Measurements from ENCODE around the gene ZNF213. TPM values are rescaled to one million over a fixed set of nuclear protein-coding genes. Genes with fewer than 3 reads are reported as not detected.

ZNF213 gene
- total RNA-seq, 1 experiment from 2014 or later = 12.3 TPM

DNA sequence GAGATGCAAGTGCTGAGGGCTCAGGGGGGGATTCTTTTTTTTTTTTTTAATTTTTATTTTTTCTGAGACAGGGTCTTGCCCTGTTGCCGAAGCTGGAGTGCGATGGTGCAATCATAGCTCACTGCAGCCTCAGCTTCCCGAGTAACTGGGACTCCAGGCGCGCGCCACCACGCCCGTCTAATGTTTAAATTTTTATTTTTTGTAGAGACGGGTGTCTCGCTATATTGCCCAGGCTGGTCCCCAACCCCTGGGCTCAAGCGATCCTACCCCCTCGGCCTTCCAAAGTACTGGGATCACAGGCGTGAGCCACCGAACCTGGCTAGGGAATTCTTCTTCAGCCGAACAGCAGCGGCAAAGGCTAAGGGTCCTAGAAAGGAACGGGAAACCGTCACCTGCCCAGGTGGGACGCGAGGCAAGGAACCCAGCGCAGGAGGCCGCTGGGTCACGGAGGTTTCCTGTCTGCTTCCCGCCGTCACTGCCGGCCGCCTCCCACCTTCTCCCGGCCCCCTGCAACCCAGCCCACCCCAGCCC, 39.9 kb downstream of the ZNF213 start:
- ChIA-PET CTCF (interaction anchor here (0.5 kb wide), 1 partner anchor 267 kb away, joined by 3 read pairs; no protein-coding TSS in a partner anchor), POLR2A (no interaction called here)
- Histone ChIP-seq H3K4me1 (ENCODE audit: control insufficient read depth, insufficient read depth, low read length) (peaks cover 25% of the 10 kb centered on the region), H3K27ac (ENCODE audit: low read length) (peak overlapping the region; percentile 41; the same call in 1 of the 2 replicates), H3K27me3 (ENCODE audit: control insufficient read depth, insufficient read depth, low read length) (no peaks in the 10 kb centered on the region), H3K36me3 (ENCODE audit: control insufficient read depth, insufficient read depth, low read length) (no peaks in the 10 kb centered on the region), H3K4me3 (ENCODE audit: low read depth in 2 of 2, low read length in 2 of 2) (peak overlapping the region; percentile 49 to 69), H3K9me3 (ENCODE audit: control insufficient read depth, insufficient read depth, low read depth, low read length) (no peaks in the 10 kb centered on the region)
- DNase-seq (ENCODE audit: low read depth, low spot score) (no peak), ATAC-seq (no peak)
- TF ChIP-seq, protein P1, sequence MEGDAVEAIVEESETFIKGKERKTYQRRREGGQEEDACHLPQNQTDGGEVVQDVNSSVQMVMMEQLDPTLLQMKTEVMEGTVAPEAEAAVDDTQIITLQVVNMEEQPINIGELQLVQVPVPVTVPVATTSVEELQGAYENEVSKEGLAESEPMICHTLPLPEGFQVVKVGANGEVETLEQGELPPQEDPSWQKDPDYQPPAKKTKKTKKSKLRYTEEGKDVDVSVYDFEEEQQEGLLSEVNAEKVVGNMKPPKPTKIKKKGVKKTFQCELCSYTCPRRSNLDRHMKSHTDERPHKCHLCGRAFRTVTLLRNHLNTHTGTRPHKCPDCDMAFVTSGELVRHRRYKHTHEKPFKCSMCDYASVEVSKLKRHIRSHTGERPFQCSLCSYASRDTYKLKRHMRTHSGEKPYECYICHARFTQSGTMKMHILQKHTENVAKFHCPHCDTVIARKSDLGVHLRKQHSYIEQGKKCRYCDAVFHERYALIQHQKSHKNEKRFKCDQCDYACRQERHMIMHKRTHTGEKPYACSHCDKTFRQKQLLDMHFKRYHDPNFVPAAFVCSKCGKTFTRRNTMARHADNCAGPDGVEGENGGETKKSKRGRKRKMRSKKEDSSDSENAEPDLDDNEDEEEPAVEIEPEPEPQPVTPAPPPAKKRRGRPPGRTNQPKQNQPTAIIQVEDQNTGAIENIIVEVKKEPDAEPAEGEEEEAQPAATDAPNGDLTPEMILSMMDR (IDR thresholded peaks at IDR 0.05) = peak; percentile 33
- TF ChIP-seq POLR2AphosphoS5 (IDR thresholded peaks at IDR 0.05; ENCODE audit: low read depth, low read length) = no peak
- in situ Hi-C loops (cut with HindIII; ENCODE audit: low pct_unique_long_range_greater_than_20kb, low sequenced_read_pairs) = no loop called here
- intact Hi-C loops (cut with micrococcal nuclease; ENCODE audit: unreplicated experiment) = no loop called here
- no TSS peak for BruUV-seq (replicated peaks)

DNA sequence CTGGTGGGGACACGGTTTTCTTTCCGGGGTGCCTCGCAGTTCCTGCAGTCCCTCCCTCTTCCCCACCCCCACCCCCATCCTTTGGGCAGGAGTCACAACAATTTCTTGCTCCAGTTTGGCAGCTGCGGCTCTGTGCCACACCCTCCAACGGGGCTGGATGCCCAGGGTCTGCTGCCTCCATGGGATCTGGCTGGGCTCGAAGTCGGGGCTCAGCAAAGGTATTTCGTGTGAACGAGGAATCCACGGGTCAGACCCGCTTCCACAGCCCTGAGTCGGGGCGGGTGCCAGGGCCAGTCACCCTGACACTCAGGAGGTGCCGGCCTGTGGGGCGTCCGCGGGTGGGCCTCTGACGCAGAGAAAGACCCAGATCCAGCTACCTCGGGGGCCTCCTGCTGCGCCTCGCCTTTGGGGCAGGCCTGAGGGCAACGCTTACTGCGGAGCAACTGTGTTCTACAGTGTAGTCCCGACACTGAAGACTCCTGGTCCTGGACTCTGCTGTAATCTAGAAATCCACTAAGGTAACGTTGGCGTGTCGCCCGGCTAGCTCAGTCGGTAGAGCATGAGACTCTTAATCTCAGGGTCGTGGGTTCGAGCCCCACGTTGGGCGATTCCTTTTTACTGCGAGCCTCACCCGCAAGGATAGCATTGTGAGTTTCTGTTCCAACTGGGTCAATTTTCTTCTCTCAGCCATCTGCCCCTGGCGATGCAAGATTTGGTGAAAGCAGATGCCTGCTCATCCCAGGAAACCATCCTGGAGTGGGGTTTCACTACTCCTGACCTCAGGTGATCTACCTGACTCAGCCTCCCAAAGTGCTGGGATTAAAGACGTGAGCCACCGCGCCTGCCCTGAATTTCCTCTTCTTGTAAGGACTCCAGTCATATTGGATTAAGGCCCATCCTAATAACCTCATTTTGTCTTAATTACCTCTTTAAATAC, 40.6 kb downstream of the ZNF213 start:
- in situ Hi-C loops (cut with HindIII; ENCODE audit: low pct_unique_long_range_greater_than_20kb, low sequenced_read_pairs) = no loop called here
- intact Hi-C loops (cut with micrococcal nuclease; ENCODE audit: unreplicated experiment) = no loop called here
- H3K4me1 ChIP-seq (ENCODE audit: control insufficient read depth, insufficient read depth, low read length) = peaks cover 25% of the 10 kb centered on the region
- H3K9me3 ChIP-seq (ENCODE audit: control insufficient read depth, insufficient read depth, low read depth, low read length) = no peaks in the 10 kb centered on the region
- POLR2A ChIA-PET = no interaction called here
- TF ChIP-seq SIN3A (IDR thresholded peaks at IDR 0.05; ENCODE audit: borderline replicate concordance, insufficient read depth, low read depth, low read length) (no peak), TCF7L2 (IDR thresholded peaks at IDR 0.05; ENCODE audit: low read depth, low read length) (no peak), POLR2AphosphoS5 (IDR thresholded peaks at IDR 0.05; ENCODE audit: low read depth, low read length) (peak; percentile 41; the same call in 1 of the 2 replicates)
- TF ChIP-seq, protein P2, sequence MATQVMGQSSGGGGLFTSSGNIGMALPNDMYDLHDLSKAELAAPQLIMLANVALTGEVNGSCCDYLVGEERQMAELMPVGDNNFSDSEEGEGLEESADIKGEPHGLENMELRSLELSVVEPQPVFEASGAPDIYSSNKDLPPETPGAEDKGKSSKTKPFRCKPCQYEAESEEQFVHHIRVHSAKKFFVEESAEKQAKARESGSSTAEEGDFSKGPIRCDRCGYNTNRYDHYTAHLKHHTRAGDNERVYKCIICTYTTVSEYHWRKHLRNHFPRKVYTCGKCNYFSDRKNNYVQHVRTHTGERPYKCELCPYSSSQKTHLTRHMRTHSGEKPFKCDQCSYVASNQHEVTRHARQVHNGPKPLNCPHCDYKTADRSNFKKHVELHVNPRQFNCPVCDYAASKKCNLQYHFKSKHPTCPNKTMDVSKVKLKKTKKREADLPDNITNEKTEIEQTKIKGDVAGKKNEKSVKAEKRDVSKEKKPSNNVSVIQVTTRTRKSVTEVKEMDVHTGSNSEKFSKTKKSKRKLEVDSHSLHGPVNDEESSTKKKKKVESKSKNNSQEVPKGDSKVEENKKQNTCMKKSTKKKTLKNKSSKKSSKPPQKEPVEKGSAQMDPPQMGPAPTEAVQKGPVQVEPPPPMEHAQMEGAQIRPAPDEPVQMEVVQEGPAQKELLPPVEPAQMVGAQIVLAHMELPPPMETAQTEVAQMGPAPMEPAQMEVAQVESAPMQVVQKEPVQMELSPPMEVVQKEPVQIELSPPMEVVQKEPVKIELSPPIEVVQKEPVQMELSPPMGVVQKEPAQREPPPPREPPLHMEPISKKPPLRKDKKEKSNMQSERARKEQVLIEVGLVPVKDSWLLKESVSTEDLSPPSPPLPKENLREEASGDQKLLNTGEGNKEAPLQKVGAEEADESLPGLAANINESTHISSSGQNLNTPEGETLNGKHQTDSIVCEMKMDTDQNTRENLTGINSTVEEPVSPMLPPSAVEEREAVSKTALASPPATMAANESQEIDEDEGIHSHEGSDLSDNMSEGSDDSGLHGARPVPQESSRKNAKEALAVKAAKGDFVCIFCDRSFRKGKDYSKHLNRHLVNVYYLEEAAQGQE (IDR thresholded peaks at IDR 0.05; ENCODE audit: insufficient read depth in 1 of 2, low read depth in 2 of 2, low read length in 1 of 2) = no peak
- H3K27me3 ChIP-seq (ENCODE audit: control insufficient read depth, insufficient read depth, low read length) = no peaks in the 10 kb centered on the region
- BruUV-seq (replicated peaks) = no TSS peak
- ATAC-seq (peak; percentile 61), DNase-seq (ENCODE audit: low read depth, low spot score) (no peak)
- CTCF ChIA-PET = interaction anchor here (0.5 kb wide), 1 partner anchor 267 kb away, joined by 3 read pairs; no protein-coding TSS in a partner anchor
- H3K4me3 ChIP-seq (ENCODE audit: low read depth in 2 of 2, low read length in 2 of 2) = peak overlapping the region; percentile 49 to 69
- no peaks in the 10 kb centered on the region for H3K36me3 ChIP-seq (ENCODE audit: control insufficient read depth, insufficient read depth, low read length)
- H3K27ac ChIP-seq (ENCODE audit: low read length) = peak overlapping the region; percentile 70; the same call in 1 of the 2 replicates

All from Panc1 (cell line).